MG63 (cell line): ENCODE data around the gene SNAP25. TPM values are rescaled to one million over a fixed set of nuclear protein-coding genes. Genes with fewer than 3 reads are reported as not detected.

ENCODE experiments used
- DNase-seq: peaks from one replicate; pipeline ENCODE4 v3.0.0-alpha.2; 2020
- H3K27me3 ChIP-seq: fragments of 250-450 bp; sonication (Bioruptor Pico); 2 replicates; pipeline ENCODE4 v1.5.1; 2020; ENCODE audit warnings: mild to moderate bottlenecking, moderate library complexity
- H3K36me3 ChIP-seq: fragments of 250-450 bp; sonication (Bioruptor Pico); 2 replicates; pipeline ENCODE4 v1.5.1; 2020; ENCODE audit warnings: mild to moderate bottlenecking, moderate library complexity
- H3K4me3 ChIP-seq: fragments of 250-450 bp; sonication (Bioruptor Pico); 2 replicates; pipeline ENCODE4 v1.5.1; 2020; ENCODE audit warnings: mild to moderate bottlenecking, moderate library complexity
- H3K9me3 ChIP-seq: fragments of 250-450 bp; sonication (Bioruptor Pico); 2 replicates; pipeline ENCODE4 v1.5.1; 2020; ENCODE audit warnings: mild to moderate bottlenecking, moderate library complexity
- total RNA-seq: library from RNA; depleted of rRNA; stranded (reverse); fragments of >200 nt; shearing (Covaris generic); gene quantifications from 2 replicates; pipeline ENCODE4 v1.2.3, GENCODE V29; 2014; ENCODE audit warnings: low replicate concordance

The SNAP25 gene
- total RNA-seq, 1 experiment from 2014 or later, result not detected

DNA sequence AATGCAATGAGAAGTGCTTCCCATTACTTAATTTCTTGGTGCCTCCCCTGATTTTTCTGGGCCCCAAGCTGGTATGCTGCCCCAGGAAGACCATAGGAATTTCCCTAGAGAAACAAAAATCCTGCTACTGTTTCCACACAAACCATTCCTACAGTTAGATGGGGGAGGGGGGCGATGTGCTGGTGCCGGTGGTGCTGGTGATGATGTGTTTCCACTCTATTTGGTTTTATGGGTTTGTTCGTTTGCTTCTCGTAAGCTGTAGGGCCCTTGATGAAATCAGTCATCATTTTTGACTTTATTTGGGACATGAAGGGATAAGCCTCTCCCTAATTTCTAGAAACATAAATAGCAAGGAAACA is 110.2 kb downstream of the SNAP25 start:
- DNase-seq, result no peak
- Histone ChIP-seq H3K9me3 (no peaks in the 10 kb centered on the region), H3K4me3 (peak overlapping the region; percentile 45), H3K36me3 (no peaks in the 10 kb centered on the region), H3K27me3 (no peaks in the 10 kb centered on the region)

DNA sequence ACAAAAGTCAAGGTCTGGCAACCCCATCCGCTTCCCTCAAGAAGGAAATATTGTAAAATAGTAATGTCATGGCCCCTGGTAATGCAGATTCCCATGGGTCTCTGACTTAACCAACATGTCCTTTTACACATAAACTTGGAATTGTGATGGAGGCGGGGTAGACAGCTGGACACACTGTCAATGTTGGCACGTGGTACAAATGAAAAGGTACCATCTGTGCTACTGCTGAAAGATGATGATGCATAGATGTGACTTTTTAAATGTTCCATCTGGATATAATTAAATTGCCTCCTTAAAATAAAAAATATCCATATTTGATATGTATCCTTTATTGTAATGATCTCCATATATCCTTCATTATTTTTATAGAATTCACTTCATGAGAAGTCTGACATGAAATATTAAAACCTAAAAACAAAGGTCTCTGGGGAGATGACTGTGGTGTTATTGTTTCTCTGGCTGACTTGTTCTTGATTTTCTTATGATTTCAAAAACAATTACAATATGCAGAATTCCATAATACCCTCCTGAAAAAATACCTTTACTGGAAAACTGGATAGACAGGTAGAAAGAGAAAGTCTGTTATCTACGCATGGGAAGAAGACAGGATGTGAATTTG is 110.9 kb downstream of the SNAP25 start:
- DNase-seq, result no peak
- Histone ChIP-seq H3K36me3 (no peaks in the 10 kb centered on the region), H3K27me3 (no peaks in the 10 kb centered on the region), H3K4me3 (no peak overlapping the region; the same call in 1 of the 2 replicates), H3K9me3 (no peaks in the 10 kb centered on the region)

DNA sequence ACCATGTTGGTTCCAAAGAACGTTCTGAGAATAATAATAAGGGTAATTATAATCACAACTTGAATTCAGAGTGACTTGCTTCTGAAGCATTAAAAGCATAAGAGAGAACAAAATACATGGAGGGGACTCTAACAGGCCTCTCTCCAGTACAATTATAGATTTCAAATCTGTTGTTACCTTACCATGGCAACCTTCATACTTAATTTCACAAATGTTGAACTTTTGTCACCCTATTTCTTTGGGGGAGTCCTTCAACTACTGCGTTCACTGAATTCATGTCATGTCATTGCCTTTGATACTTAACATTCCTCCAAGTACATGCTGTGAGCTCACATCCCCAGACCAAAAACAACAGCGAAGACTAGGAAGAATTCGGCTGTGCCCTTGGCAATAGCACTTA is 111.4 kb downstream of the SNAP25 start:
- no peak overlapping the region for H3K4me3 ChIP-seq
- no peaks in the 10 kb centered on the region for H3K9me3 ChIP-seq
- no peaks in the 10 kb centered on the region for H3K36me3 ChIP-seq
- no peaks in the 10 kb centered on the region for H3K27me3 ChIP-seq
- no peak for DNase-seq

DNA sequence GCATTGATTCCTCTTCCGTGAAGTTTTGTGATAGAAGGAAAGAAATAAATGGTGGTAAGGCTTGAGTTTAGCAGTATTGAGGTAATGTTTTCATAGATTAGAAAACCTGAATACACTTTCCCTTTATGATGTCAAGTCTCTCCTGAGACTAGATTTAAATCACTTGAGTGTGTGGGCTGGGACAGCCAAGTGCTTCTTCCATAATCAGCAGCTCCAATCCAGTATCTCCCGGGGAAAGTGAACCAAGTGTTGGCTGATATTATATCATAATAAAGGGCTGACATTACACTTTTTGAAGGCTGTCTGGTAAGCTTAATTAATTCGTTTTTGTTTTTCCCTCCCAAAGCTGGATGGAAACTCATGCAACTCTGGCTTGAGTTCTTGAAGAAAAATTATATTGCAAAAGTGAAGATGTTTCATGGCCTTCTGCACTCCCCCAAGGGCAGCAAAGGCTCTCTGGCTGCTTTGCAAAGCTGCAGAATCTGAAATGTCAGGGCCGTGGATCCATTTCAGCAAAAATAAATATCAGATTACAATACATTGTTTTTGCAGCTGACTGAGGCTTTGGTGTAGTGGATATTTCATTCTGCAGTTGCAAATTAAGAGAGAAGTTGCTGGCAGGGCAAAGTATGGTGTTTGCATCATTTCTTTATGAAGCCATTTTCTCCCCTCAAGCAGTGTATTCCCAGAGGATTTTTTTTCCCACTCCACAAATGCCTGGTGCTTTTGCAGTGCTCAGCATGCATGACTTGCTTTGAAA is 114.2 kb downstream of the SNAP25 start:
- H3K4me3 ChIP-seq, result no peak overlapping the region
- no peaks in the 10 kb centered on the region for H3K27me3 ChIP-seq
- H3K9me3 ChIP-seq, result no peaks in the 10 kb centered on the region
- DNase-seq, result no peak
- no peaks in the 10 kb centered on the region for H3K36me3 ChIP-seq

DNA sequence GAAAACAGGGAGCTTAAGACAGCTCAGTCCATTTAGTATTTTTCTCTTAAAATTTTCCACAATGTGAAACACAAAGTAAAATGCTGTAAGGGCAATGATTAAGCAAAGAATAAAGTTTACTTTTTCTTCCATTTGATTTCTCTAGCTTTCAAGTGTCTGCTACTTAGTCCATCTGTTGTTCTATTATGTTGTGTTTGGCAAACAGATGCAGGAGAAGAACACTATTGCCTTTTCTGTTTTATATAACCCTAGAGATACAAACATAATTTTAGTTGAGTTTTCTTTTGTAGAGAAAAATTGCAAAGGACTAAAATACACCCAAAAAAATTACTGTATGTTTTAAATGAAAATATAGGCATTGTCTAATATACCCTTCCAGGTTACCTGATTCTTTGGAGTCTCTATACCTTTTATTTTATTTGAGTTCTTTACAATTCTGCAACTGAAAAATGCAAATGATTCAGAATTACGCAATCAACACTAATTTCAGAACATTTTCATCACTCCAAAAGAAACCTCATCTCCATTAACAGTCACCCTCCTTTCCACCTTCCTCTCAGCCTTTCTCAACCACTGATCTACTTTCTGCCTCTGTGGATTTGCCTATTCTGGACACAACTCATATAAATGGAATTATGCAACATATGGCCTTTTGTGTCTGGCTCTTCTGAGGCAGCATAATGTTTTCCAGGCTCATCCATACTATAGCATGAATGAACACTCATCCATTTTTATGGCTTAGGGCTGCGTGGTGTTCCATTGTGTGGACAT is 118.5 kb downstream of the SNAP25 start:
- DNase-seq, result no peak
- no peaks in the 10 kb centered on the region for H3K27me3 ChIP-seq
- H3K4me3 ChIP-seq, result no peak overlapping the region
- H3K9me3 ChIP-seq, result no peaks in the 10 kb centered on the region
- no peaks in the 10 kb centered on the region for H3K36me3 ChIP-seq

DNA sequence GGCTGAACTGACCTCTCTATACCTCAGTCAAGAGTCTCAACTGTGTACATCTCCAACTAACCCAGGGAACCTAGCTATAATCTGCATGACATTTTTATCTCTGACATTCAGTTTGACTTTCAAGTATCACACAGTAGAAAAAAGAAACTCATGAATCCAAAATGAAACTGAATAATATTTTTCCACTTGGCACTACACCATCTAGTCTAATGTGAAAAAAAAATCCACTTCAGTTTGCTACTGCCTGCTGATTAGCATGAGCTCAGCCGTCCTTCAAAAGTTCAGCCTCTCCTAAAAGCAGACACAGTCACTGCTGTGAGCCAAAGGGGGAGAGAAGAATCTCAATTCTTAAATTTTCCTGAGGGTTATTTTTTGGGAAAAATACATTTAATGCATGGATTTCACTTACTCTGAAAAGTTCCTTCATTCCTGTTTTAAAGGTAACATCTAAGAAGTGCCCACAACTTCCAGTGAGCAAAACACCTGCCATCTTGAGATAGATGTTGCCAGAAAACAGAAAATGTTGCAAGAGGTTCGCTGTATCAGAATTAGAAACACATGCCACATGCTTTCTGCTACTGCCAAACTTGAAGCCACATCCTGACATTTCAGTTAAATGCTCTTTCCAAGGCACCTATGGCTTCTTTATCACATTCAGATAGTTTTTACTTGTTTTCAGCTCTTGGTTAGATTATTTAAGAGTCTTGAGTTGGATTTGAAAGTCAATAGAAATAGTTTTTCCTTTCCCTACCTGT is 120.0 kb downstream of the SNAP25 start:
- Histone ChIP-seq H3K4me3 (no peak overlapping the region), H3K36me3 (no peaks in the 10 kb centered on the region), H3K9me3 (no peaks in the 10 kb centered on the region), H3K27me3 (no peaks in the 10 kb centered on the region)
- no peak for DNase-seq

DNA sequence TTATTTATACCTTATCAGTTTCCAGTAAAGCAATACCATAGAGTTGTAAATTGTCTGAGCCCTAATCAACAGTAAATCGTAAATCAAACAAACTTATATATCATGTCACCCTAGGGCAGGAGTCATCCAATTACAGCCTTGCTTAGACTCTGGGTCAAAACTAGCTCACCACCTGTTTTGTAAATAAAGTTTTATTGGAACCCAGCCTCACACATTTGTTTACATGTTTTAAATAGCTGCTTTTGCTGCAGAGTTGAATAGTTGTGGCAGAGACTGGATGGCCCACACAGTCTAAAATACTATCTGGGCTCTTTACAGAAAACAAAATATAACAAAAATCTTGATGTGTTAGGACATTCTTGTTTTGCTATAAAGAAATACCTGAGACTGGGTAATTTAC is 121.0 kb downstream of the SNAP25 start:
- Histone ChIP-seq H3K9me3 (no peaks in the 10 kb centered on the region), H3K27me3 (no peaks in the 10 kb centered on the region), H3K4me3 (no peak overlapping the region), H3K36me3 (no peaks in the 10 kb centered on the region)
- no peak for DNase-seq

DNA sequence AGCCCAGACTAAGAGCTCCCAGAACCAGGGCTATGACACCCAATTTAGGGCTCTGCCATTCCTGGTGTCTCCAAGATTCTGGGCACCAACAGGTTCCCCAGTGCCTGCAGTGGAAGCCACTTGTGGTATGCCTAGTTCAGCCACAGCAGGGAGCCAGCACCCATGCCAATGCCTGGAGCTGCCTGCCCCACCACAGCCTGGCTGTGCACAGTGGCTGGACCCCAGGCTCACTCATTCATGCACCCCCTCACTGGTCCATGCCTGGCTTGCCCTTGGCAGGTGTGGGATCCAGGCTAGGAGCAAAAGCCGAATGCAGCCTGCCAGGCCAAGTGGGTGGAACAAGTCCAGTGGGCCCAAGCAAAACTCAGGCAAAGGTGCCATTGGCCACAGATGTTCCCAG is 123.5 kb downstream of the SNAP25 start:
- Histone ChIP-seq H3K27me3 (no peaks in the 10 kb centered on the region), H3K9me3 (no peaks in the 10 kb centered on the region), H3K4me3 (no peak overlapping the region), H3K36me3 (no peaks in the 10 kb centered on the region)
- no peak for DNase-seq

DNA sequence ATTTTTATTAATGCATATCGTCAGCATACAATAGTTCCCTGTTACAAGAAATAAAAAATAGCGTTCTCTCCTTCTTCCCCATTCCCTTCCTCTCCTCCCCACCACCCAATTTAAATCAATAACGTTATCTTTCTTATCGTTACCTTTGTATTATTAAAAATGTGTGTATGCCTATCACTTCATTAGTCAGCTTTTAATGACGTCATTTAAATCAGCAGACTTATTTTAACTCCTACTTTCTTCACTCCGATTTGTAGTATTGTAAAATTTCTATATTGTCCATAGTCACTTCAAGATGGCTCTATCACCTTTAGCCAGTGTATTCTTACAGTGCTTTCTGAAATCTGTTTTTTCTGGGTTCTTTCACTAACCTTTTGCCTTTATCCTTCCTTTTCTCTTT is 126.3 kb downstream of the SNAP25 start:
- no peak overlapping the region for H3K4me3 ChIP-seq
- H3K36me3 ChIP-seq, result no peaks in the 10 kb centered on the region
- H3K9me3 ChIP-seq, result no peaks in the 10 kb centered on the region
- H3K27me3 ChIP-seq, result no peaks in the 10 kb centered on the region
- no peak for DNase-seq

DNA sequence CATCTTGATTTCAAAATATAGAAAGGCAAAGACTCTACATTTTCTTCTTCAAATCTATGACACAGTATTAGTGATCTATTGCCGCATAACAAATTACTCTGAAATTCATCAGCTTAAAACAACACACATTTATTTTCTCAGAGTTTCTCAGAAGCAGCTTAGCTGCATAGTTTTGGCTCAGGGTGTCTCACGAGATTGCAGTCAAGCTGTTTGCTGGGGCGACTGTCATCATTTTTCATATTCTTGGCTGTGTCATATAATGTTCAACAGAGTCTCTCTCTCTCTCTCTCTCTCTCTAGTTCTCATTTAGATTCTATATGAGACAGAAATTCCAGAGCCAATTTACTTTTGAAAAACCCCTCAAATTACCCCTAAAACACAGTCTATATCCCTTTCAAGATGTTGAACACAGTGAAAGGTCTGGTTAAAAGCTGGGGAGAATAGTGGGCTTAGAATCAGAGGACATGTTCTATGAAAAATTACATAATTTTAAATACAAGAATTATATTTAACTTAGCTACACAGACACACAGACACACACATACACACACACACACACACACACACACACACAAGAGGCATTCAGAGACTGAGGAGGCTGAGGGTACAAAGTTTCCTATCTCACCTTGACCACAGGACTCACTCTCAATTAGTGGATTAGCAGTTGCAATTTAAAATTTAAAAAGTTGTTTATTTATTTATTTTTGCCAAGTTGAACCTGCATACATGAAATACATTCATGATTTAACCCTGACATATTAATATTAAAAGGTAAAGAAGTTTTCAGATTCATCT is 128.7 kb downstream of the SNAP25 start:
- no peak for DNase-seq
- no peak overlapping the region for H3K4me3 ChIP-seq
- H3K27me3 ChIP-seq, result no peaks in the 10 kb centered on the region
- no peaks in the 10 kb centered on the region for H3K9me3 ChIP-seq
- no peaks in the 10 kb centered on the region for H3K36me3 ChIP-seq

DNA sequence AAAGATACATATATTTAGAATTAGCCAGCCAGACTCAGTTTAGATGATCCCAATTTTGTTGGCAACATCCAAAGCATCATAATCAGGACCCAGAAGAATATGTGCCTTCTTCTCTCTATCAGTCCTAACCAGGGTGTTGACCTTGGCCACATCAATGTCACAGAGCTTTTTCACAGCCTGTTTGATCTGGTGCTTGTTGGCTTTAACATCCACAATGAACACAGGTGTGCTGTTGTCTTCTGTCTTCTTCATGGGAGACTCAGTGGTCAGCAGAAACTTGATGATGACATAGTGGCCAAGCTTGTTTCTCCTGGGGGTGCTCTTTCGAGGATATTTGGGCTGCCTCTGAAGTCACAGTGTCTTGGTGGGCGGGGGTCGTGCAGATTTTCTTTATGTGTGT is 130.5 kb downstream of the SNAP25 start:
- Histone ChIP-seq H3K4me3 (no peak overlapping the region), H3K9me3 (no peaks in the 10 kb centered on the region), H3K27me3 (no peaks in the 10 kb centered on the region), H3K36me3 (no peaks in the 10 kb centered on the region)
- no peak for DNase-seq

DNA sequence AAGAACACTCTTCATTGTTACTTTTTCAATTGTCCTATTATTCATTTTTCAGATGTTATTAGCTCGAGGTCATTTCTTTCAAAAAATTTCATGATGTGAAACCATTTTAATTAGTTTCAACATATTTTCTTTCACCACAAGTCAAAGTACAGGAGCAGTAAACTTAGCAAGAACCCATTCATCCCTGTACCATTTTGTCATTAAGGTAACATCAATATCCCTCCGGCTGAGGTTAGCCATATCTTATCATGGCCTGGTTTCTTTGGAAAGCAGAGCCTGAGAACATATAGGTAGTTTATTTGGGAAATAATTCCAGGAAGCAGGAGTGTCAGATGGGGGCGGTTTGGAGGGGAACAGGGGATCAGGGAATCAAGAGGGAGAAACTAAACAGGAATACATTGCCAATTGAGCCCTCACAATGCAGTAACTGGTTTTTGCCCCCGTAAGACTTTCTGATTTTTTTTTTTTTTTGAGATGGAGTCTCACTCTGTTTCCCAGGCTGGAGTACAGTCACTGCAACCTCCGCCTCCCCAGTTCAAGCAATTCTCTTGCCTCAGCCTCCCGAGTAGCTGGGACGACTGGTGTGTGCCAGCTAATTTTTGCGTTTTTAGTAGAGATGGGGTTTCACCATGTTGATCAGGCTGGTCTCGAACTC is 131.7 kb downstream of the SNAP25 start:
- no peaks in the 10 kb centered on the region for H3K27me3 ChIP-seq
- H3K4me3 ChIP-seq, result no peak overlapping the region
- no peak for DNase-seq
- no peaks in the 10 kb centered on the region for H3K9me3 ChIP-seq
- no peaks in the 10 kb centered on the region for H3K36me3 ChIP-seq

DNA sequence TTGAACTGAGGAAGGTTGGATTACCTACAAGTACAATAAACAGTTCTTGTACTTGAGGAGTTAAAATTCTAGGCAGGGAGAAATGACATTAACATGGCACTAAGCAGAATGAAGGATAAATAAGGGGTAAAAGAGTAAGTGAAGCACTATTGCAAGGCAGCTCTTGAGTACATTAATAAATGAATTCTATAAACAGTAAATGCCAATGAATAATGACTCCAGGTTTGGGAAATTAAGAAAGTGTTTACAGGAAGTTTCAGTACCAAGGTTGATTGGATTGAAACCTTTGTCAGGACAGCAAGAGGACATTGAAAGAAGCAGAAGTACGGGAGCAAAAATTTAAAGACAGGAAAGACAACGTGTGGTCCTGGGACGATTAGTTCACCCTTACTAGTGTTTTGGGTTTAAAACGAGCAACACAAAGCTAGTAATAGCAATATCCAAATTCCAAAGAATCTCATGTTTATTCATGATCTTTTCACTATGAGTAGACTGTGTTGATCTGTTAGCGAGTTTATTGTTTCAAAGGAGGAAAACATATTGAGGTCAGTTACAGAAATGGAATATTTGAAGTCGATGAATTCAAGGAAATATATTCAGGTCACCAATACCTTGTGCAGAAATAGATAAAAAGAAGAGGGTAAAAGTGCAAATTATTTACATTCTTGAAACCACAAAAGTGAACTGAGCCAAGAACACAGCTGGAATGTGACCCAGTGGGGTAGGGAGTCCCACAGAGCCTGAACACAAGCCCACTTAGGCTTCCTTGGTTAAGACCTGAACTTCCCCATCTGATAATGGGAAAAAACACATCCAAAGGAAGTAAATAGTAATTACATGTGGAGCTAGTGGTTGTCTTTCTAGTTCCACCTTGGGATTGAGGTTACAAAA is 134.5 kb downstream of the SNAP25 start:
- Histone ChIP-seq H3K9me3 (no peaks in the 10 kb centered on the region), H3K4me3 (no peak overlapping the region), H3K36me3 (no peaks in the 10 kb centered on the region), H3K27me3 (no peaks in the 10 kb centered on the region)
- no peak for DNase-seq

DNA sequence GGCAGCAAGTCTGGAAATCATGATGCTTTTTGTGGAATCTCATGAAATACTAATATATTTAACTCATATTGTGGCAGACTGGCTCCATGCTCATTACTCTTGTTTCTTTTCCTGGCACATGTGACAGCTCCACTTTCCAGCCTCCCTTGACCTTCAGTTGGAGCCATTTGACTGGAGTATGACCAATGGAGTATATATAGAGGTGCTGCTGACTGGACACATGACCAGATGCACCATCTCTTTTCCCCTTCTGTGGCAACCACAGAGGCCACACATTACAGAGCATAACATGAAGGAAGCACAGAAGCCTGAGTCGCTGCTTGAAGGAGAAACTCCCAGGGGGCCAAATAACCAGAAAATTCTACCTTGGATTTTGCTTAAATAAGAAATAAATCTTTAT is 138.0 kb downstream of the SNAP25 start:
- no peaks in the 10 kb centered on the region for H3K27me3 ChIP-seq
- no peak for DNase-seq
- H3K36me3 ChIP-seq, result no peaks in the 10 kb centered on the region
- H3K4me3 ChIP-seq, result no peak overlapping the region
- no peaks in the 10 kb centered on the region for H3K9me3 ChIP-seq
